ENCODE results near the gene AK9. TPM values are rescaled to one million over a fixed set of nuclear protein-coding genes. Genes with fewer than 3 reads are reported as not detected.

The AK9 gene
- total RNA-seq, 4 donors from 2014 or later, result 8.4 to 15.0 (median 10.6) TPM

GRCh38 chr6:109720311-109720710 is 29.3 kb upstream of the AK9 start:
- H3K4me1 ChIP-seq, result peaks cover 0 to 11% (median 10%) of the 10 kb centered on the region in 4 donors
- H3K36me3 ChIP-seq, result peaks cover 7 to 44% (median 15%) of the 10 kb centered on the region in 4 donors
- TF ChIP-seq EP300 (IDR thresholded peaks at IDR 0.05) (no peak), POLR2A (IDR thresholded peaks at IDR 0.05; ENCODE audit: low read depth) (no peak), CTCF (IDR thresholded peaks at IDR 0.05) (no peak), POLR2AphosphoS5 (IDR thresholded peaks at IDR 0.05) (no peak)
- H3K4me3 ChIP-seq, result no peak overlapping the region
- H3K27me3 ChIP-seq, result no peaks in the 10 kb centered on the region
- no peaks in the 10 kb centered on the region for H3K9me3 ChIP-seq
- no peak overlapping the region for H3K27ac ChIP-seq (replicated peaks in 1 of 4)
- intact Hi-C loops (cut with DNase I), result no loop called here
- WGBS, result 80% methylated on average over 3 of the region's 3 CpGs
- no peak for DNase-seq (ENCODE audit: extremely low spot score)

GRCh38 chr6:109718991-109719390 is 28.0 kb upstream of the AK9 start:
- no peak for TF ChIP-seq CTCF (IDR thresholded peaks at IDR 0.05)
- TF ChIP-seq EP300 (IDR thresholded peaks at IDR 0.05), result no peak
- no peak for TF ChIP-seq POLR2A (IDR thresholded peaks at IDR 0.05; ENCODE audit: low read depth)
- no peak for TF ChIP-seq POLR2AphosphoS5 (IDR thresholded peaks at IDR 0.05)
- no peak overlapping the region for H3K27ac ChIP-seq (replicated peaks in 1 of 4)
- over 99% methylated on average over 5 of the region's 5 CpGs for WGBS
- DNase-seq (ENCODE audit: extremely low spot score), result no peak
- H3K9me3 ChIP-seq, result no peaks in the 10 kb centered on the region
- peaks cover 7 to 44% (median 15%) of the 10 kb centered on the region in 4 donors for H3K36me3 ChIP-seq
- H3K4me3 ChIP-seq, result no peak overlapping the region
- peaks cover 0 to 11% (median 10%) of the 10 kb centered on the region in 4 donors for H3K4me1 ChIP-seq
- no peaks in the 10 kb centered on the region for H3K27me3 ChIP-seq
- intact Hi-C loops (cut with DNase I), result no loop called here

GRCh38 chr6:109717971-109718370 is 27.0 kb upstream of the AK9 start:
- WGBS, result 91% methylated on average over 2 of the region's 2 CpGs
- DNase-seq (ENCODE audit: extremely low spot score), result no peak

GRCh38 chr6:109715616-109716015 is 24.6 kb upstream of the AK9 start:
- peaks cover 7 to 38% (median 15%) of the 10 kb centered on the region in 4 donors for H3K36me3 ChIP-seq
- H3K27me3 ChIP-seq, result no peaks in the 10 kb centered on the region
- no peak for DNase-seq (ENCODE audit: extremely low spot score)
- no peaks in the 10 kb centered on the region for H3K9me3 ChIP-seq
- H3K27ac ChIP-seq (replicated peaks in 1 of 4), result no peak overlapping the region
- 91% methylated on average over 2 of the region's 2 CpGs for WGBS
- no peaks in the 10 kb centered on the region for H3K4me1 ChIP-seq
- H3K4me3 ChIP-seq, result no peak overlapping the region
- TF ChIP-seq POLR2AphosphoS5 (IDR thresholded peaks at IDR 0.05) (no peak), CTCF (IDR thresholded peaks at IDR 0.05) (no peak), POLR2A (IDR thresholded peaks at IDR 0.05; ENCODE audit: low read depth) (no peak), EP300 (IDR thresholded peaks at IDR 0.05) (no peak)
- intact Hi-C loops (cut with DNase I), result no loop called here

More at GRCh38 chr6:109717971-109718370, 27.0 kb upstream of the AK9 start:
- Histone ChIP-seq H3K9me3 (no peaks in the 10 kb centered on the region), H3K4me1 (peaks cover 0 to 11% (median 10%) of the 10 kb centered on the region in 4 donors), H3K4me3 (no peak overlapping the region), H3K27me3 (no peaks in the 10 kb centered on the region), H3K27ac (replicated peaks in 1 of 4) (no peak overlapping the region), H3K36me3 (peaks cover 7 to 38% (median 15%) of the 10 kb centered on the region in 4 donors)
- intact Hi-C loops (cut with DNase I), result no loop called here
- TF ChIP-seq POLR2A (IDR thresholded peaks at IDR 0.05; ENCODE audit: low read depth), result no peak

GRCh38 chr6:109714611-109715010 is 23.6 kb upstream of the AK9 start:
- 97% methylated on average over 1 of the region's 1 CpG for WGBS
- intact Hi-C loops (cut with DNase I), result no loop called here
- peaks cover 7 to 36% (median 15%) of the 10 kb centered on the region in 4 donors for H3K36me3 ChIP-seq
- H3K27ac ChIP-seq (replicated peaks in 1 of 4), result no peak overlapping the region
- TF ChIP-seq POLR2AphosphoS5 (IDR thresholded peaks at IDR 0.05), result no peak
- no peak for TF ChIP-seq POLR2A (IDR thresholded peaks at IDR 0.05; ENCODE audit: low read depth)
- no peak for TF ChIP-seq EP300 (IDR thresholded peaks at IDR 0.05)
- no peak for TF ChIP-seq CTCF (IDR thresholded peaks at IDR 0.05)
- no peak for DNase-seq (ENCODE audit: extremely low spot score)
- no peaks in the 10 kb centered on the region for H3K9me3 ChIP-seq
- H3K4me3 ChIP-seq, result no peak overlapping the region
- no peaks in the 10 kb centered on the region for H3K4me1 ChIP-seq
- H3K27me3 ChIP-seq, result no peaks in the 10 kb centered on the region
